ENCODE measurements around the gene LRP4. TPM values are rescaled to one million over a fixed set of nuclear protein-coding genes. Genes with fewer than 3 reads are reported as not detected.

LRP4 gene
- total and polyA plus RNA-seq, 9 donors: 4.4 to 20.6 (median 11.6) TPM

GRCh38 chr11:46857666-46858065, 60.7 kb downstream of the LRP4 start:
- TF ChIP-seq CTCF (IDR thresholded peaks at IDR 0.05): no peak
- no peak for TF ChIP-seq EP300 (IDR thresholded peaks at IDR 0.05)
- no peak for TF ChIP-seq POLR2A (IDR thresholded peaks at IDR 0.05)
- Histone ChIP-seq H3K27ac (no peak overlapping the region), H3K36me3 (no peaks in the 10 kb centered on the region), H3K27me3 (no peaks in the 10 kb centered on the region), H3K4me3 (no peak overlapping the region), H3K4me1 (ENCODE audit: insufficient read depth) (peaks cover 14% of the 10 kb centered on the region), H3K9me3 (no peaks in the 10 kb centered on the region)
- intact Hi-C loops (cut with DNase I): no loop called here
- 77 to 87% (median 87%) methylated on average over 4 of the region's 4 CpGs for WGBS, 3 donors
- no peak for DNase-seq

GRCh38 chr11:46856605-46857343, 61.6 kb downstream of the LRP4 start:
- H3K4me3 ChIP-seq: no peak overlapping the region
- peaks cover 14% of the 10 kb centered on the region for H3K4me1 ChIP-seq (ENCODE audit: insufficient read depth)
- H3K27me3 ChIP-seq: no peaks in the 10 kb centered on the region
- TF ChIP-seq POLR2A (IDR thresholded peaks at IDR 0.05) (no peak), EP300 (IDR thresholded peaks at IDR 0.05) (no peak), CTCF (IDR thresholded peaks at IDR 0.05) (no peak)
- H3K9me3 ChIP-seq: no peaks in the 10 kb centered on the region
- intact Hi-C loops (cut with DNase I): no loop called here
- peak overlapping the region in 1 of 2 donors; percentile 69 for H3K27ac ChIP-seq
- H3K36me3 ChIP-seq: no peaks in the 10 kb centered on the region
- no peak for DNase-seq
- 74 to 76% (median 75%) methylated on average over 5 of the region's 5 CpGs for WGBS, 3 donors

- Histone ChIP-seq H3K4me1 (ENCODE audit: insufficient read depth) (peaks cover 14% of the 10 kb centered on the region), H3K36me3 (no peaks in the 10 kb centered on the region), H3K4me3 (no peak overlapping the region), H3K27ac (peak overlapping the region in 1 of 2 donors; percentile 69), H3K27me3 (no peaks in the 10 kb centered on the region), H3K9me3 (no peaks in the 10 kb centered on the region)
- TF ChIP-seq EP300 (IDR thresholded peaks at IDR 0.05) (no peak), CTCF (IDR thresholded peaks at IDR 0.05) (no peak), POLR2A (IDR thresholded peaks at IDR 0.05) (no peak)
- WGBS, 3 donors: 92 to 96% (median 92%) methylated on average over 2 of the region's 2 CpGs
- intact Hi-C loops (cut with DNase I): no loop called here
- DNase-seq: no peak
Observed at GRCh38 chr11:46855863-46856262, 62.5 kb downstream of the LRP4 start.

GRCh38 chr11:46855167-46855566, 63.2 kb downstream of the LRP4 start:
- no peaks in the 10 kb centered on the region for H3K9me3 ChIP-seq
- peak in 3 of 5 donors; percentile 37 to 69 (median 62) for DNase-seq
- H3K27me3 ChIP-seq: no peaks in the 10 kb centered on the region
- peaks cover 14% of the 10 kb centered on the region for H3K4me1 ChIP-seq (ENCODE audit: insufficient read depth)
- 14 to 35% (median 19%) methylated on average over 3 of the region's 3 CpGs for WGBS, 3 donors
- TF ChIP-seq CTCF (IDR thresholded peaks at IDR 0.05): no peak
- no peak for TF ChIP-seq EP300 (IDR thresholded peaks at IDR 0.05)
- no peak for TF ChIP-seq POLR2A (IDR thresholded peaks at IDR 0.05)
- no peak overlapping the region for H3K4me3 ChIP-seq
- peak overlapping the region in 1 of 2 donors; percentile 69 for H3K27ac ChIP-seq
- intact Hi-C loops (cut with DNase I): no loop called here
- H3K36me3 ChIP-seq: no peaks in the 10 kb centered on the region

Measured in ovary (tissue), 9 donors.